Transverse colon (tissue), 4 donors: Measurements from ENCODE around the gene HPS1.

Source experiments
- CTCF ChIP-seq, 5 experiments: fragments of 200-600 bp in 3 of 5; fragments of 450-650 bp in 2 of 5; sonication (generic) in 3 of 5; IDR thresholded peaks; 1 replicate in 2 of 5; 2 replicates in 3 of 5; pipeline ENCODE4 v1.5.1; 2016 to 2017; ENCODE audit warnings: antibody characterized with exemption in 5 of 5, inconsistent platforms in 3 of 5, mild to moderate bottlenecking in 2 of 5, moderate library complexity in 1 of 5
- POLR2A ChIP-seq: fragments of 450-650 bp; IDR thresholded peaks from one replicate; pipeline ENCODE4 v1.6.1; 2016; ENCODE audit warnings: antibody characterized with exemption, mild to moderate bottlenecking, moderate library complexity
- POLR2AphosphoS5 ChIP-seq, 3 donors: sonication (generic); formaldehyde crosslinking; IDR thresholded peaks; one replicate each; pipeline ENCODE4 v1.6.1; 2016; ENCODE audit warnings: antibody characterized with exemption in 3 of 3

- TF ChIP-seq POLR2AphosphoS5 (IDR thresholded peaks at IDR 0.05), result no peak
- no peak for TF ChIP-seq POLR2A
- peak; percentile 58 to 72 (median 70) for TF ChIP-seq CTCF (IDR thresholded peaks at IDR 0.05)
Measured at GRCh38 chr10:98425511-98426352, 21.0 kb downstream of the HPS1 start.
